ENCODE results near the gene ANO6.
A peak's percentile ranks its signal among the peaks of the same experiment; 100 is the strongest.

Gene ANO6

DNA sequence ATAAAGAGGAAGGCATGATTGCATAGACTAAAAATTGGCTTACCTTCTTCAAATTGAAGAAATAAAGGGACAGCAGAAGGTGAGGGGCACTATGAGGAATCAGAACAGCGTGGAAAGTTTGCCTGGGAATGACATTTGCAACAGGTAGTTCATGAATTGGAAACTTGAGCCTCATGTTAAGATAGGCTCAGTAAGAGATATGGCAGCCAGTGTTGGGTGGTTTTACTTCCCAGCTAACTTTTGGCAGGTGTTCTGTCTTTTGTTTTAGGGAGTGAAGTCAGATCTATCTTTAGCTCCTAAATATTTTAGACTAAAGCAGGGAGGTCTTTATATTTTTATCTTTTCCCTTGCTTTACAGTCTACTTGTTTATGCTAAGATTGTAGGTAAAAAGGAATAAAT, 122.4 kb downstream of the ANO6 start:
- H3K9me3 Mint-ChIP-seq = no peaks in the 10 kb centered on the region
- H3K4me1 Mint-ChIP-seq = no peaks in the 10 kb centered on the region
- H3K4me3 Mint-ChIP-seq = no peak overlapping the region
- H3K27ac Mint-ChIP-seq = no peak overlapping the region
- no peaks in the 10 kb centered on the region for H3K27me3 Mint-ChIP-seq
- no peak for DNase-seq
- CTCF ChIA-PET = no interaction called here
- H3K36me3 Mint-ChIP-seq = peaks cover 7% of the 10 kb centered on the region

DNA sequence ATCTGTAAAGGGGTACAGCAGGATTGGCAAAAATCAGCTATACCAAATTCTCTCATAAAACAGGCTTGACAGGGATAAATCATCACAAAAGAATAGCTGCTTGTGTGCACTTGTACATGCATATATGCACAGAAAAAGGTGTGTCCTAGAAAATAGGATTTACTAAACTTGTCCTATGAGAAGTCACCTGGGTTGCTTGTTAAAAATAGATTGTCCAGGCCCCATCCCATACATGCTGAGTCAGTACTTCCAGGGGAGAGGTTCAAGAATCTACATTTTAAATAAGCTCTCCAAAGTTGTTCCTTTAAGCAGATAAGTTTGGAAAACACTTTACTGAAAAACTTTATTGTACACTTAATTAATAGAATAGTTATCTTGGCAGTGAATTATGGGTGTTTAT, 123.1 kb downstream of the ANO6 start:
- H3K27ac Mint-ChIP-seq = no peak overlapping the region
- no peaks in the 10 kb centered on the region for H3K4me1 Mint-ChIP-seq
- DNase-seq = no peak
- no peaks in the 10 kb centered on the region for H3K27me3 Mint-ChIP-seq
- no peaks in the 10 kb centered on the region for H3K9me3 Mint-ChIP-seq
- H3K4me3 Mint-ChIP-seq = no peak overlapping the region
- CTCF ChIA-PET = no interaction called here
- peaks cover 7% of the 10 kb centered on the region for H3K36me3 Mint-ChIP-seq

GRCh38 chr12:45342171-45342570, 126.3 kb downstream of the ANO6 start:
- Mint-ChIP-seq H3K4me1 (no peaks in the 10 kb centered on the region), H3K4me3 (no peak overlapping the region), H3K27ac (no peak overlapping the region), H3K27me3 (no peaks in the 10 kb centered on the region), H3K36me3 (peaks cover 7% of the 10 kb centered on the region), H3K9me3 (no peaks in the 10 kb centered on the region)
- no peak for DNase-seq
- CTCF ChIA-PET = no interaction called here

GRCh38 chr12:45342848-45343247, 127.0 kb downstream of the ANO6 start:
- no peak overlapping the region for H3K27ac Mint-ChIP-seq
- no peaks in the 10 kb centered on the region for H3K9me3 Mint-ChIP-seq
- CTCF ChIA-PET = no interaction called here

GRCh38 chr12:45343269-45344051, 127.6 kb downstream of the ANO6 start:
- no peaks in the 10 kb centered on the region for H3K9me3 Mint-ChIP-seq
- H3K4me3 Mint-ChIP-seq = no peak overlapping the region
- CTCF ChIA-PET = no interaction called here
- no peak overlapping the region for H3K27ac Mint-ChIP-seq
- H3K4me1 Mint-ChIP-seq = no peaks in the 10 kb centered on the region
- H3K27me3 Mint-ChIP-seq = no peaks in the 10 kb centered on the region
- no peak for DNase-seq
- peaks cover 14% of the 10 kb centered on the region for H3K36me3 Mint-ChIP-seq

More at GRCh38 chr12:45342848-45343247, 127.0 kb downstream of the ANO6 start:
- H3K4me3 Mint-ChIP-seq = no peak overlapping the region
- no peaks in the 10 kb centered on the region for H3K27me3 Mint-ChIP-seq
- H3K4me1 Mint-ChIP-seq = no peaks in the 10 kb centered on the region
- H3K36me3 Mint-ChIP-seq = peaks cover 8% of the 10 kb centered on the region
- DNase-seq = no peak

DNA sequence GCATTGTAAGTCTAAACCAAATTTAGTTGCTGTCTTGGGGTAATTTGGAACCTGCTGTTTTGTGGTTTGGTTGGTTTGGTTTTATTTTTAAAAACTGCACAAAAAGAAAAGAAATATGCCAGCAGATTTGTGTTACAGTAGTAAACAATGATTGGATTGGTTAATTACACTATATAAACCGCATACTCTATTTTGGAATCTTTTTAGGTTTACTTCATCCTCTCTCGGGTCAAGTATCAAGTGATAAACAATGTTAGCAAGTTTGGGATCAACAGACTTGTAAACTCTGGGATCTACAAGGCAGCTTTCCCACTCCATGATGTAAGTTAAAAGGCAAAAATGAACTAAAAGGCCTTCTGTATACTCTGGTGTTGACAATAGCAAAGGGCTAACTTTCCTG, 132.4 kb downstream of the ANO6 start:
- CTCF ChIA-PET = no interaction called here

DNA sequence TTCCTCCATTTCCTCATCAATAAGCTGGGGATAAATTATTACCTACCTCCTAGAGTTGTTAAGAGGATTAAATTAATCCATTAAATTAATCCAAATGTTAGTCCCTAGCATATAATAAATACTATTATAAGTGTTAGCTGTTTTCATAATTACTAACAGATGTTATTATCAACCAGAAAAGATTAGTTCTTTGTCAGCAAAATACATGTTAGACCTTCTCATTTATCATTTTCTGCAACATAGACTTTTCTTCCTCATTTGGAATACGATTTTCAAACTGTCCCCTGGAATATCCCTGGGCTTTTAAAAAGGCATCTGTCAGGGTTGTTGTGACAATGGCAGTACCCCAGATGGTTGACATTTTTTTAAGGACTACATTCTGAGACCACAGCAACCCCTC, 133.1 kb downstream of the ANO6 start:
- no peak for DNase-seq
- Mint-ChIP-seq H3K27me3 (no peaks in the 10 kb centered on the region), H3K36me3 (peaks cover 55% of the 10 kb centered on the region), H3K4me1 (peaks cover 4% of the 10 kb centered on the region), H3K27ac (no peak overlapping the region), H3K4me3 (no peak overlapping the region), H3K9me3 (peaks cover 8% of the 10 kb centered on the region)
- CTCF ChIA-PET = no interaction called here

More for the DNA sequence above, 132.4 kb downstream of the ANO6 start:
- Mint-ChIP-seq H3K36me3 (peaks cover 52% of the 10 kb centered on the region), H3K4me3 (no peak overlapping the region), H3K27ac (no peak overlapping the region), H3K27me3 (no peaks in the 10 kb centered on the region), H3K4me1 (no peaks in the 10 kb centered on the region), H3K9me3 (peaks cover 8% of the 10 kb centered on the region)
- no peak for DNase-seq

GRCh38 chr12:45349916-45350315, 134.0 kb downstream of the ANO6 start:
- Mint-ChIP-seq H3K9me3 (peaks cover 8% of the 10 kb centered on the region), H3K36me3 (peaks cover 59% of the 10 kb centered on the region), H3K27ac (no peak overlapping the region), H3K27me3 (no peaks in the 10 kb centered on the region), H3K4me1 (peaks cover 12% of the 10 kb centered on the region), H3K4me3 (no peak overlapping the region)
- CTCF ChIA-PET = interaction anchor here (0.6 kb wide), 1 partner anchor 1645 kb away, joined by 3 read pairs; no protein-coding TSS in a partner anchor
- DNase-seq = no peak

DNA sequence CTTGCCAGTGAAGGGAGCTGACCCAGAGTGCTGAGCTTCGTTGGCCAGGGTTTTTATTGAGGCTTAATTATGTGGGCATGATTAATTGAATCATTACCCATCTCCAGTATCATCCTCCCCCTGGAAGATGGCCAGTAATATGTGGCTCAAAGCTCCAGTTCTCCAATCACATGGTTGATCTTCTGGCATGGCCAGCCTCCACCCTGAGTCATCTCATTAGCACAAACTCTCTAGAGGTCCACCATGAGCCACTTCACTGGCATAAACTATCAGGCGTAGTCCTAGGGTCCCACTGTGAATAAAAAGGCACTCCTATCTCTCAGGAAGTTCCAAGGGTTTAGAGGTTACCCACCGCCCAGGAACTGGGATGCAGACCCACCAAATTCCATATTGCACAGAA, 135.0 kb downstream of the ANO6 start:
- Mint-ChIP-seq H3K36me3 (peaks cover 58% of the 10 kb centered on the region), H3K27ac (no peak overlapping the region)
- CTCF ChIA-PET = interaction anchor here (1.1 kb wide), 1 partner anchor 225 kb away, joined by 3 read pairs; no protein-coding TSS in a partner anchor

GRCh38 chr12:45351921-45352670, 136.2 kb downstream of the ANO6 start:
- peaks cover 59% of the 10 kb centered on the region for H3K36me3 Mint-ChIP-seq

More for the DNA sequence above, 135.0 kb downstream of the ANO6 start:
- H3K4me3 Mint-ChIP-seq = no peak overlapping the region
- H3K27me3 Mint-ChIP-seq = no peaks in the 10 kb centered on the region
- peaks cover 12% of the 10 kb centered on the region for H3K4me1 Mint-ChIP-seq
- H3K9me3 Mint-ChIP-seq = peaks cover 8% of the 10 kb centered on the region
- DNase-seq = no peak

GRCh38 chr12:45353944-45354343, 138.0 kb downstream of the ANO6 start:
- peaks cover 55% of the 10 kb centered on the region for H3K36me3 Mint-ChIP-seq
- CTCF ChIA-PET = interaction anchor here (1.1 kb wide), 1 partner anchor 181 kb away, joined by 3 read pairs; no protein-coding TSS in a partner anchor

More at GRCh38 chr12:45351921-45352670, 136.2 kb downstream of the ANO6 start:
- peaks cover 8% of the 10 kb centered on the region for H3K9me3 Mint-ChIP-seq
- peaks cover 12% of the 10 kb centered on the region for H3K4me1 Mint-ChIP-seq
- no peak overlapping the region for H3K4me3 Mint-ChIP-seq
- DNase-seq = no peak
- no peak overlapping the region for H3K27ac Mint-ChIP-seq
- CTCF ChIA-PET = interaction anchor here (1.1 kb wide), 1 partner anchor 227 kb away, joined by 3 read pairs; no protein-coding TSS in a partner anchor
- H3K27me3 Mint-ChIP-seq = no peaks in the 10 kb centered on the region

DNA sequence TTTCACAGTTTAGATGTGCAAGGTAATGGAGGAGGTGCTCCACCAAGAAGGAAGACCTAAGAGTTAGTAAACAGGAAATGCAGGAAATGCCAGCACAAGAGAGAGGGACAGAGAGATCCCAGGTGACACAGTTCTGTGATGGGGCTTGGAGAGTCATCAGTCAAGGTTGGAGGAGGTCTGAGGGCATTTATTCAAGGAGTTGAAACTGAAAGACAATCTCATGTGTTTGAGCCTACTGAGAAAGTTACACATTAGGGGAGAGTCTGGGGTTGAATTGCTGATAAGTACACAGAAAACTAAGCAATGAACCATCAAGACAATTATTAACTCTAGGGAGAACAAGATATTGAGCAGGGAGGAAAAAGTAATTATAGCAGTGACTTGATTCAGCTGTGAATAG, 138.5 kb downstream of the ANO6 start:
- peak overlapping the region; percentile 5 for H3K27ac Mint-ChIP-seq
- CTCF ChIA-PET = interaction anchor here (1.1 kb wide), 1 partner anchor 181 kb away, joined by 3 read pairs; no protein-coding TSS in a partner anchor

More at GRCh38 chr12:45353944-45354343, 138.0 kb downstream of the ANO6 start:
- peaks cover 12% of the 10 kb centered on the region for H3K4me1 Mint-ChIP-seq
- no peak for DNase-seq
- H3K27ac Mint-ChIP-seq = peak overlapping the region; percentile 12
- H3K27me3 Mint-ChIP-seq = no peaks in the 10 kb centered on the region
- H3K4me3 Mint-ChIP-seq = no peak overlapping the region
- peaks cover 8% of the 10 kb centered on the region for H3K9me3 Mint-ChIP-seq

DNA sequence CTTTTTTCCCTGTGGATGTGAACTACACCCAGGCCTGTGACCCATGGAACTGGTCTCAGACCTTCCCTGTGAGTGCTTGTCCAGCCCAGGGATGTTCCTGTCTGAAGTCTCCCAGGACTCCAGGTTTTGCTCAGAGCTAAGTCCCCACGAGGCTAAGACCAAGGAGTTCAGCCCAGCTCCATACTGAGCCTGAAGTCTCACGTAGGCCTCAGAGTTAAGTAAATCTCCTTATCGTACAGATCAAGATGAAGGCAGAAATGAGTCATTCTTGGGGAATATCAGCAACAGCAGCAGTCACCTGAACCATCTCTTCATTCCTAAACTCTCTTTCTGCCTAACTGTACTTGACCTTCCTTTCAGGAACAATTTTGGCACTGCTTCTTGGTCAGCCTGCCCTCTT, 139.8 kb downstream of the ANO6 start:
- Mint-ChIP-seq H3K27ac (no peak overlapping the region), H3K4me3 (no peak overlapping the region), H3K36me3 (peaks cover 44% of the 10 kb centered on the region), H3K9me3 (peaks cover 2% of the 10 kb centered on the region), H3K4me1 (peaks cover 12% of the 10 kb centered on the region), H3K27me3 (no peaks in the 10 kb centered on the region)
- CTCF ChIA-PET = interaction anchor here (0.6 kb wide), 1 partner anchor 86 kb away, joined by 3 read pairs; no protein-coding TSS in a partner anchor
- no peak for DNase-seq

More for the DNA sequence above, 138.5 kb downstream of the ANO6 start:
- no peak overlapping the region for H3K4me3 Mint-ChIP-seq
- H3K36me3 Mint-ChIP-seq = peaks cover 53% of the 10 kb centered on the region
- no peak for DNase-seq
- peaks cover 8% of the 10 kb centered on the region for H3K9me3 Mint-ChIP-seq
- peaks cover 12% of the 10 kb centered on the region for H3K4me1 Mint-ChIP-seq
- no peaks in the 10 kb centered on the region for H3K27me3 Mint-ChIP-seq

- no peak for DNase-seq
- peaks cover 12% of the 10 kb centered on the region for H3K4me1 Mint-ChIP-seq
- no peak overlapping the region for H3K4me3 Mint-ChIP-seq
- CTCF ChIA-PET = no interaction called here
- peaks cover 2% of the 10 kb centered on the region for H3K9me3 Mint-ChIP-seq
- no peak overlapping the region for H3K27ac Mint-ChIP-seq
- no peaks in the 10 kb centered on the region for H3K27me3 Mint-ChIP-seq
- peaks cover 39% of the 10 kb centered on the region for H3K36me3 Mint-ChIP-seq
These were observed 141.1 kb downstream of the ANO6 start for GRCh38 chr12:45356822-45357538.
